Embryonic facial prominence (tissue), 1 donor: ENCODE results near the gene NOP9.
A peak's percentile ranks its signal among the peaks of the same experiment; 100 is the strongest.

ENCODE experiments used
- DNase-seq: peaks from one replicate; pipeline ENCODE4 v3.0.0-alpha.2; 2016; ENCODE audit errors: extremely low spot score

Gene NOP9

DNA sequence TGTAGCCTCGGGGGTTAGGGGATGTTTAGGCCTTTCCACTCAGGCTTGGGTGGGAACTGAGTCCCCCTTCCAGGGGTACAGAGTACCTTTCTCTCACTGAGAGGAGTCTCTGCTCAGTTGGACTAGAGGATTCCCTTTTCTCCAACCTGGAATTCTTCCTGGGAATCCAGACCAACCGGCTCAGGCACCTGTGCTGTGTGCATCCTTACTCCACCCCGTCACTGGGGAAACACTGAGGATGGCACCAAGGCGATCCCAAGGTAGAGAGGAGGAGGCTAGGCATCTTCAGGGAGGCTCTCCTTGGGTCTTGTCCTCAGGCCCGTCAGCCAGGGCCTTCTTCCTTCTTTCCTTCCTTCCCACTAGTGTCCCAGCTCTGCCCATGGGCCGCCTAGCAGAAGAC, 35.8 kb upstream of the NOP9 start:
- no peak for DNase-seq

DNA sequence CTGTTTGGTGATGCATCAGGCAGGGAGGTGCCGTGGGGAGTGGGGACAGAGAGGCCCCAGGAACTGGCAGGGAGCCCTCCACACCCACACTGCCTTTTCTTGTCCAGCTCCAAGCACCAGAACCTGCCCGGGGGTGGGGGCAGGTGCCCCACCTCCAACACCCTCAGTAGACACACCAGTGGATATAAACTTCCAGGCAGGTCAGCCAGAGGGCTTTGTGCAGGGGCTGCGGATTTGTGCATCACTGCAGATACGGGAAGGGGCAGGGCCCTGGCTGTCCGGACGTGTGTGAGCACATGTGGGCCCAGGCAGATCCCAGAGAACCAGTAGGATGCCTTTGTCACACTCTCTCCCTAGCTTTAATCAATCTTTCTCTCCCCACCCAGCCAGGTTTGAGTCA, 35.4 kb upstream of the NOP9 start:
- no peak for DNase-seq

DNA sequence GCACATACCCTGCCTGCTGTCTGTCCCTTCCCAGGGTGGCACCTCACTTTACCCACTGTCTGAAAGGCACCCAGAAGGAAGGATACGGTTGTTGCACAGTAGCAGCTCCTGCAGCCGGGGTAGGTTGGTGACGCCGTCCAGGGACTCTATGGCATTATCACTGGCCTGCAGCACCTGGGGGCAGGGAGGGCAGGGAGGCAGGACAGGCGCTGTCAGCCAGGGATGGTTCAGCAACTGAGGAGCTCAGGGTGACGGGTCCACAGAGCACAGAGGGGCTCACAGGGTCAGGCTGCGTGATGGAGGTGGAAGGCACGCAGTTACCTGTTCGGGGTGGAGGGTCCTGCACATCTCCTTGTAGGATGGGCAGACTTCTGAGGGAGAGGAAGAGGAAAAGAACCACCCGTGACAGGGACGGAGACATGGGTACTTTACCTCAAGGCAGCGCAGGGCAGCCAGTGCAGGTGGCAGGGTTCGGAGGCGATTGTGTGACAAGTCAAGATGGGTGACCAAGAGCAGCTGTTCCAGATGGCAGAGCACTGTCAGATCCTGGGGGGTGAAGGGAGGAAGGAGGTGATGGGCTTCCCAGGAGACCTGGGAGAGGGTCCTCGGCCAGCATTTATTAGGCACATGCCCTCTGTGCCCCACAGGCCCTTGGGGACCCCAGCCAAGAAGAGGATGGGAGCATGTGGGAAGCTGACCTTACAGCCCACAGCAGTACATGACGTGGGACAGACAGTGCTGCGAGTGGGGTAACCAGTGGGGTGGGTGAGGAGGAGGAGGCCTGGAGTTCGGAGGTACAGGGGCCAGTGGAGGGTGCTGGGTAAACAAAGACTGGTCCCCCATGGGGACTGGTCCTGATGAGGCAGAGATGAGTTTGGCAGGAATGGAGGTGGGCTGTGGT, 33.1 kb upstream of the NOP9 start:
- no peak for DNase-seq

- DNase-seq: no peak
These were observed 32.1 kb upstream of the NOP9 start for GRCh38 chr14:24267516-24267915.

- DNase-seq: no peak
These were observed 31.4 kb upstream of the NOP9 start for GRCh38 chr14:24268225-24268624.

DNA sequence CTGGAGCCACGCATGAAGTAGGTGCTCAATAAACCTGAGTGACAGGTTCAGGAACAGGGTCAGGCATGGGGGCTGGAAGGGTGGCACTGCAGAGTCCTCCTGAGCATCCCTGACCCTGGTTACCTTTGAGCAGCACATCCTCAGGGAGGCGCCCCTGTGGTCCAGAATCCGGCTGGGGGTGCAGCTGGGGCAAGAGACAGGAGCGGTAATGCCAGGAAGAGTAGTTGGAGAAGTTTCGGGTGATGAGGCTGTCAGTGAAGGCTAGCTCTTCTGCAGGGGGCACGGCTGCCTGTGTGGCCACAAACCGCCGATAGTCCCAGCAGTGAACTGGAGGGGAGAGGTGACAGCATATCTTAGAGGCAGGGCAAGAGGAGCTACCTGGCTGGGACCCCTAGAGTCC, 30.3 kb upstream of the NOP9 start:
- DNase-seq: no peak

DNA sequence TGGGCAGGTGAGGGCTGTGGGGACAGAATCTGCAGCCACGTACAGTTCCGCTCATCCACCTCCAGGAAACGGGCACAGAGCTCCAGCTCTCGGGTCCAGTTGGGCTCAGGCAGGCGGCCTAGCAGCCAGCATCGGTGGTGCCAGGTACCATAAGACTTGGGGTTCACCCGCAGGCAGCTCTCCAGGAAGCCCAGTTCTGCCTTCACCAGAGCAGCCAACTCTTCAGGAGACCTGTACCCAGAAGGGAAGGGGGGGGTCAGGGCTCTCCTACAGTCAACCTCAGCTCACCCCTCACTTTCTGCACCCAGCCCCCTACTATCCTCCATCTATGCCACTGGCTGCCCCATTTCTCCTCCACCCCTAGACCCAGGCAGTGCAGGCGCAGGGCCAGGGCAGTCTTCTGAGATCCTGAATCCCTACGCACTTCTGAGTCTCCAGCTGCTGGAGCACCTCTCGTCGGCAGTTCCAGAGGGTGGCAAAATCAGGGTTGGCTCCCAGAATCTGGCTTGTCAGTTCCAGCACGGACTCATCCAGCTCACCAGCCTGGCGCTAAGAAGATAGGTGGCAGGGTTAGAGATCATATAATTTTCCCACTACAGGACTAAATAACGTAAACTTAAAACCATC, 29.6 kb upstream of the NOP9 start:
- no peak for DNase-seq

GRCh38 chr14:24270537-24271133, 29.0 kb upstream of the NOP9 start:
- no peak for DNase-seq

DNA sequence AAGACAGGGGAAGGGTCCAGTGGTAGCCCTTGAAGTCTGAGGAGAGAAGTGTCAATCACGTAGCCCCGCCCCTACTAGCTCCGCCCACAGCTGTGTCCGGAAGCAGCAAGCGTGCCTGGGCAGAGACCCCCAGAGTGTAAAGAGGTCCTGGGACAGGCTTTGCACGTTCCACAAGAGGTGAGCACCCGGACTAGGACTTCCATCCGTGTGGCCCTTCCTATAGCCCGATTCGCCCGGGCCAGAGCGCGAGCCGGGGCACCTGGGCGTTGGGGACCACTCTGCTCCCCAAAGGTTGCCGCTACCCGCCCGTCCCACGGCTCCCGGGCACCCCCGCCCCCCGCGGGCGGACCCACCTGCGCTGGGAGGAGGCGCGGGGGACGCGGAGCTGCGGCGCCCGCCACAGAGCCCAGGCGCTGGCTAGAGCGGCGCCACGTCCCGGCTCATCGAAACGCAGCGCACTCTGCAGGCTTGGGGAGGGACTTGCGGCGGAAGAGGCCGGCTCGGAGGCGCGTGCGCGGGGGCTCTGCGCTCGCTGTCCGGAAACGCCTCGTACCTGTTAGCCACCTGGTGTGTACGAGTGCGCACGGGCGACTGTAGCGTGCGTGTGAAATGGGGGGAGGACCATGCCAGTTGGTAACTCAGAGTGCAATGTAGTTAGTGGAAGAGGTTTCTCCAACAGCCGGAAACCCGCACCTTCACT, 28.4 kb upstream of the NOP9 start, which contains the start of gene RABGGTA:
TSS of gene RABGGTA (minus strand) at position 464 of the 700 bp plus-strand sequence. CDS start 482 bp downstream, outside the sequence.
- DNase-seq: peak; percentile 84

- DNase-seq: no peak
These were observed 27.8 kb upstream of the NOP9 start for GRCh38 chr14:24271834-24272263.

DNA sequence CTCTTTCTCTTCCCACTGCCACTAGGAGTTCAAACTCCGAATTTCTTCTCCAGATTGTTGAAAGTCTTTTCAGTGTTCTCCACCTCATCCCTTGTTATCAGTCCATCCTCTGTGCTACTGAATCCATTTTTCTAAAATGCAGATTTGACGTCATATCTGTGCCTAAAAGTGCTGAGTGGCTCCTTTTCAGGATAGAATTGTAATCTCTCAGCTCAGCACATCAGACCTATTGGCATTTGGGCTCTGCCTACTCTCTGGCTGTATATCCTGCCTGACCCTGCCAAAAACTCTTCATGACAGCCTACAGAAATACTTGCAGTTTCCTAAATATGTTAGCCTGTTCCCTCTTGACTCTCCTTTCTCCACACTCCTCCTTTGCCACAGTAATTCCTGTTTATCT, 27.2 kb upstream of the NOP9 start:
- no peak for DNase-seq

- DNase-seq: no peak
These were observed 26.1 kb upstream of the NOP9 start for GRCh38 chr14:24273422-24273998.

- no peak for DNase-seq
These were observed 25.5 kb upstream of the NOP9 start for GRCh38 chr14:24274101-24274543.

DNA sequence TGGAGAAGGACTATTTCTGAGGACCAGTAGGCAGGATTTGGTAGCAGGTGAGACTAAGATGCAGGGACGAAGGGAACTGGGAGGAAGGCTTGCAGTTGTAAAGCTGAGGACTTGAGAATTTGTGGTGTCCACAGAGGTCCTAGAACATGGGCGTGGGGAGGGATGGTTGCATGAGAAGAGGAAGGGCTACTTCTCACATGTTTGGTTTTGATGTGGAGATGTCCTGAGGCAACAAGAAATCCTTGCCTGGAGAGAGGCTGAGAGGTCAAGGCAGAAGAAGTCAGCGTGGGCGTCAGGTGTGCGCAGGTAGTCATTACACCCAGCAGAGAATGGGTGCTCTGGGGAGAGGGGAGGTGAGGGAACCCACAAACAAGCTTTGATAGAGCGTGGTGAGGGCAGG, 22.6 kb upstream of the NOP9 start:
- no peak for DNase-seq

DNA sequence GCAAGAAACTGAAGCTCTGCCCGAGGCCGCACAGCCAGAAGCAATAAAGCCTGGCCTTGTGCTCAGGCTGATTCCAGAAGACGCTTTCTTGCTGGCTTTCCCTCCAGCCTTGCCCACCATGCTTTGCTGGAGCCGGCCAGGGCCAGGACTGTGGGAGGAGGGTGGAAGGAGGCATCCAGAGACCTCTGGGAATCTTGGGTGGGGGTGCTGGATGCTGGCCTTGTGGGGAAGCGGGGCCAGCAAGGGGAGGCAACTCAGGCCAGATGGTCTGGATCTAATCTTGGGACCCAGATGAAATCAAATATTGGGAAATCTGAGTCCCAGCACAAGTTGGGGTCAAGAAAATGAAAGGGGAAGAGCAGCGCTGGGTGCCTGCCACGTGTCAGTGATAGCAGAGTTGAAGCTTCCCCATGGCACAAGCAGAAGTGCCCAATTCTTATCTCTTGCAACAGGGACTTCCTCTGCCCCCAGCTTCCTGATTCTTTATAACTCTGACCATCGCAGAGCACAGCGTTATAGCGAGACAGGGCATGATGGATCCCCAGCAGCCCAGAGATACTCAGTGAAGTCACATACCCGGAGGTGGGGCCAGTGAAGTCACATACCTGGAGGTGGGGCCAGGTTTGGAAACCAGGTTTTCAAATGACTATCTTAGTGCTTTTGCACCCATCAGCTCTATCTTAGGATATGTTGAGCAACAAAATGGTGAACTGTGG, 21.9 kb upstream of the NOP9 start:
- no peak for DNase-seq

- DNase-seq: no peak
These were observed 21.2 kb upstream of the NOP9 start for GRCh38 chr14:24278424-24278823.

DNA sequence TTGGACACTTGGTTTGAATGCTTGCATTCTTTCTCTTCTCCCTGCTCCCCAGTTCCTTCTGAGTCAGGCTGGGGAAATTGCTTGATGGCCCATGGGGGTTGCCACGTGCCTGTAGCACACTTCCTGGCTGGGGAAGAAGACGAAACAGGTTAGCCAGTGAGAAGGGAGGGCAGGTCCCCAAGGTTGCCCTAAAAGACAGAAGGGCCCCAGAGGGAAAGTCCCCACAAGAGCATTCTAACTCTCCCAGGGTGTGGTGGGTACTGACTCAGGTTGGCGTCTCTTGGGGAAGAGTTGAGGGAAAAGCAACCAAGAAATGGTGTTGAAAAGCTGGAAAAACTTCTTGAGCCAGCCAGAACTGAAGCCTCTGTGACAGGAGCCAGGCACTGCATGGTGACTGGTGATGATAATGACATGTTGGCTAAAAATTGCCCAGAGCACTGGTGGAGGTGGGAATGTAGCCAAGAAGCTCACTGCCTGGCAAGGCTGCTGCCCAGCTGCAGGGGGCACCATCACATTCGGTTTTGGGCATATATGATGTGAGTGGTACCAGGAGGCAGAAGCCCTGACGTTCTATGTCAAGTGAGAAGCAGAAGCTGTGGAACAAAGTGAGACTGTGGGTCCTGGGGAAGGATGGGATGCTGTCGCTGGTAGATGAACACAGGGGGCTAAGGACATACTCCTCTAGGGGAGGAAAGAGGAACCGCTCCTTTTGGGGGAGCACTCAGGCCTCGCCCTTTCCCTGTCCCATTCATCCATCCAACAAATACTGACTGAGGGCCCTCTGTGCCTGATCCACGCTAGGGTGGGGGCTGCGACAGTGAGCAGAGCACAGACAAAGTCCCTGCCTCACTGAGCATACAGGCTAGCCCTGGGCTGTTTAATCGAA, 20.1 kb upstream of the NOP9 start:
- DNase-seq: no peak

DNA sequence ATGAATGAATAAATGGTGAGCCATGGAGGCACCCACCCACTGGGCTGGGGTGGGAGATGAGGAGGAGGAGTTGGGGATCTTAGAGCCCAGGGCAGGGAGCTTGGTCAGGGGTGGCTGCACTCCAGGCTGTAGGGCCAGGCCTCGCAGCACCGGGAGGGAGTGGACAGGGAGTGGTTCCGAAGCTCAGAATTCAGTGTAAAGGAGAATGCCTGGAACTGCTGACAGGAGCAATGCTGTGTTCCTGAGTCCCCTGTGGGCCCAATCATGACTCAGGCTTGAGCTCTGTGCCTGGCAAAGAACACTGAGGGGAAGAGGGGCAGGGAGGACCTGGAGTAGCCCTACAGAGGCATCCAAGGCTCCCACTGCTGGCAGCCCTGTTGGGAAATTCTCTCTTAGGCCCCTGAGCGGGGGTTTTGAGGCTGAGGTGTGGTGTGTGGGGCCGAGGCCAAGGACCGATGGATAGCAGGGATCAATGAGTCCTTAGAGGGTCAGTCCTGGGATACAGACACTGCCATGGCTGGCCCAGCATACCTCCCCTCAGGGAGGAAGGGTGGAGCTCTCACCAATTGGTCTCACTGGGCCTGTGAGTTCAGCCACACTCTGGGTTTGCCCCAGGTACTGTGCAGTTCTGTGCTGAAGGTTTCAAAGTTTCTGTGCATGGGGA, 18.7 kb upstream of the NOP9 start:
- DNase-seq: no peak

GRCh38 chr14:24281636-24282035, 18.0 kb upstream of the NOP9 start:
- no peak for DNase-seq
